GM18867 (cell line): ENCODE data around the gene PKD1.

Experiments
- ATAC-seq: cut with Tn5 transposase; IDR thresholded peaks from one replicate; pipeline ENCODE4 v1.9.1; 2021; ENCODE audit warnings: mild to moderate bottlenecking, moderate library complexity; ENCODE audit not compliant: unreplicated experiment

The PKD1 gene

GRCh38 chr16:2056681-2057407, 78.9 kb downstream of the PKD1 start:
- no peak for ATAC-seq

GRCh38 chr16:2056077-2056476, 79.6 kb downstream of the PKD1 start:
- no peak for ATAC-seq

- ATAC-seq: no peak
Measured at GRCh38 chr16:2054543-2055245, 81.0 kb downstream of the PKD1 start.

- no peak for ATAC-seq
Measured at GRCh38 chr16:2053897-2054296, 81.8 kb downstream of the PKD1 start.

GRCh38 chr16:2053211-2053610, 82.5 kb downstream of the PKD1 start:
- ATAC-seq: no peak

- ATAC-seq: no peak
Measured at GRCh38 chr16:2048116-2048543, 87.6 kb downstream of the PKD1 start.

GRCh38 chr16:2047330-2048115, 88.2 kb downstream of the PKD1 start, which contains the start of the genes NTHL1 and TSC2:
Gene NTHL1 (minus strand): TSS chr16:2047834. CDS start chr16:2047823, 11 bp downstream.
Gene TSC2 (plus strand): TSS chr16:2047985. CDS start chr16:2048616, 631 bp downstream.
- ATAC-seq: peak; percentile 90

- no peak for ATAC-seq
Measured at GRCh38 chr16:2046893-2047329, 88.8 kb downstream of the PKD1 start.

GRCh38 chr16:2045965-2046892, 89.5 kb downstream of the PKD1 start:
- ATAC-seq: no peak

- ATAC-seq: no peak
Measured at GRCh38 chr16:2044541-2044940, 91.2 kb downstream of the PKD1 start.

GRCh38 chr16:2043667-2044451, 91.8 kb downstream of the PKD1 start:
- no peak for ATAC-seq

- no peak for ATAC-seq
Measured at GRCh38 chr16:2042986-2043666, 92.6 kb downstream of the PKD1 start.

GRCh38 chr16:2042171-2042985, 93.3 kb downstream of the PKD1 start:
- ATAC-seq: no peak

GRCh38 chr16:2040787-2041522, 94.7 kb downstream of the PKD1 start:
- ATAC-seq: no peak

- no peak for ATAC-seq
Measured at GRCh38 chr16:2040041-2040786, 95.5 kb downstream of the PKD1 start.

GRCh38 chr16:2039274-2040031, 96.2 kb downstream of the PKD1 start:
- no peak for ATAC-seq
